ENCODE measurements around the gene TRIM40.
A peak's percentile ranks its signal among the peaks of the same experiment; 100 is the strongest.

The TRIM40 gene

GRCh38 chr6:30135757-30136156 lies at the start of gene TRIM40:
TRIM40 (plus strand) TSS chr6:30136140; CDS start chr6:30137037, 897 bp downstream.
- no peak for DNase-seq

- DNase-seq: no peak
Measured at GRCh38 chr6:30087876-30088275, 48.1 kb upstream of the TRIM40 start.

GRCh38 chr6:30091577-30092381 lies 44.2 kb upstream of the TRIM40 start:
- no peak for DNase-seq

GRCh38 chr6:30092852-30093543 lies 42.9 kb upstream of the TRIM40 start:
- DNase-seq: no peak

- no peak for DNase-seq
Measured at GRCh38 chr6:30093951-30094661, 41.8 kb upstream of the TRIM40 start.

GRCh38 chr6:30096829-30097228 lies 39.1 kb upstream of the TRIM40 start:
- DNase-seq: no peak

GRCh38 chr6:30097902-30098768 lies 37.8 kb upstream of the TRIM40 start:
- DNase-seq: no peak

- DNase-seq: no peak
Measured at GRCh38 chr6:30100154-30100553, 35.8 kb upstream of the TRIM40 start.

- peak; percentile 18 for DNase-seq
Measured at GRCh38 chr6:30100585-30101443, 35.1 kb upstream of the TRIM40 start.

- DNase-seq: peak; percentile 72
Measured at GRCh38 chr6:30101444-30102413, 34.2 kb upstream of the TRIM40 start.

GRCh38 chr6:30102414-30102969 lies 33.4 kb upstream of the TRIM40 start:
- no peak for DNase-seq

- peak; percentile 87 for DNase-seq
Measured at GRCh38 chr6:30102970-30103871, 32.7 kb upstream of the TRIM40 start.

GRCh38 chr6:30103872-30104179 lies 32.1 kb upstream of the TRIM40 start:
- no peak for DNase-seq

- no peak for DNase-seq
Measured at GRCh38 chr6:30104661-30105060, 31.3 kb upstream of the TRIM40 start.

GRCh38 chr6:30111266-30111856 lies 24.6 kb upstream of the TRIM40 start:
- no peak for DNase-seq

GRCh38 chr6:30112402-30112994 lies 23.4 kb upstream of the TRIM40 start:
- DNase-seq: no peak

GRCh38 chr6:30113003-30113759 lies 22.8 kb upstream of the TRIM40 start, which contains the start of gene TRIM31:
TRIM31 (minus strand) TSS chr6:30113090; CDS start chr6:30112805, 285 bp downstream.
- DNase-seq: no peak

All from CD4-positive, alpha-beta T cell treated with Interleukin-12 subunit alpha and Interleukin-12 subunit beta, for 1 hour (primary cell).